C4-2B (cell line): ENCODE data around the gene CAMK1D.
"Not testable (repeated sequence)": the region's sequence is repeated elsewhere in the genome, so short reads cannot be mapped to it uniquely, and the experiment has no call there.

ENCODE experiments used
- H3K27ac ChIP-seq: fragments of 450-650 bp; 2 replicates; pipeline ENCODE4 v1.5.1; 2017
- ZFX ChIP-seq: fragments of 450-650 bp; IDR thresholded peaks from 2 replicates; pipeline ENCODE4 v1.6.1; 2017
- TF ChIP-seq, protein P1 (sequence below): fragments of 450-650 bp; conservative IDR thresholded peaks from 2 replicates; pipeline ENCODE4 v1.5.1; 2017; ENCODE audit warnings: mild to moderate bottlenecking

CAMK1D gene

DNA sequence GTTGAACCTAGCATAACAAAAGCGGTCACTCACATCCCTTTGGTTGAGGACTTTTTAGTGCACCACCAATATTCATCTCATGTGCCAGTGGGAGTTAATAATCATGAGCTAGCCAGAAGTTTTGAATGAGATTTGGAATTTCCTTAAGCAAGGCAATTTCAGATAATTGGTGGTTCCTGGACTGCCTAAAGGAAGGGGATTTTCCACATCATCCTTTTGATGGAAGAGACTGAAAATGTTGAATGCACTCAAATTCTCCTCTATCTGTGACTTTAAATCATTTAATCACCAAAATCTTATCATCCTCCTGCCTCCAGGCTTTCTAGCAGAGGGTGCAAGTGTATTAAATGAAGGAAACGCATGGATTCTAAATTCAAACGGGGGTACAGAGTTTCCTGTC, 391.5 kb downstream of the CAMK1D start:
- H3K27ac ChIP-seq: no peak overlapping the region

DNA sequence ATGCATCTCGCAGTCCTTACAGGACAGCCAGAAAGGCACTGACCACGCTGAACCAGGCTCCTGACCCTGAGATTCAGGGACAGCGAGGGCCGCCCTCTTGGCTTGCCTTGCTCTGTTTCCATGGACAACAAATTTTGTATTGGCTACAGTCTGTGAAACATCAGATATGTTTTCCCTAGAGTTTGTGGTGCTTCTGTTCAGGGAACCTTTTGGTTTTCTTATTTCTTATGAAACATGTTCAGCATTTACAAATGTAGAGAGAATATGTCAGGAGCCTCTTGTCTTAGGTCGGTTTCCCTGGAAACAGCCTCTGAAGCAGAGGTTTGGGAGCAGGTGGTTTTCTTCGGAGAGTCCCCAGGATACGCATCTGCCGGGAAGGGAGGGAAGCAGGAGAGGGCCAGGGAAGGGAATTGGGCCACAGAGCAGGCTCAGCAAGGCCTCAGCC, 392.0 kb downstream of the CAMK1D start:
- no peak overlapping the region for H3K27ac ChIP-seq
- TF ChIP-seq, protein P1, sequence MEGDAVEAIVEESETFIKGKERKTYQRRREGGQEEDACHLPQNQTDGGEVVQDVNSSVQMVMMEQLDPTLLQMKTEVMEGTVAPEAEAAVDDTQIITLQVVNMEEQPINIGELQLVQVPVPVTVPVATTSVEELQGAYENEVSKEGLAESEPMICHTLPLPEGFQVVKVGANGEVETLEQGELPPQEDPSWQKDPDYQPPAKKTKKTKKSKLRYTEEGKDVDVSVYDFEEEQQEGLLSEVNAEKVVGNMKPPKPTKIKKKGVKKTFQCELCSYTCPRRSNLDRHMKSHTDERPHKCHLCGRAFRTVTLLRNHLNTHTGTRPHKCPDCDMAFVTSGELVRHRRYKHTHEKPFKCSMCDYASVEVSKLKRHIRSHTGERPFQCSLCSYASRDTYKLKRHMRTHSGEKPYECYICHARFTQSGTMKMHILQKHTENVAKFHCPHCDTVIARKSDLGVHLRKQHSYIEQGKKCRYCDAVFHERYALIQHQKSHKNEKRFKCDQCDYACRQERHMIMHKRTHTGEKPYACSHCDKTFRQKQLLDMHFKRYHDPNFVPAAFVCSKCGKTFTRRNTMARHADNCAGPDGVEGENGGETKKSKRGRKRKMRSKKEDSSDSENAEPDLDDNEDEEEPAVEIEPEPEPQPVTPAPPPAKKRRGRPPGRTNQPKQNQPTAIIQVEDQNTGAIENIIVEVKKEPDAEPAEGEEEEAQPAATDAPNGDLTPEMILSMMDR: no peak
- TF ChIP-seq ZFX: no peak

More for the DNA sequence above, 391.5 kb downstream of the CAMK1D start:
- TF ChIP-seq, protein P1: no peak
- no peak for TF ChIP-seq ZFX

DNA sequence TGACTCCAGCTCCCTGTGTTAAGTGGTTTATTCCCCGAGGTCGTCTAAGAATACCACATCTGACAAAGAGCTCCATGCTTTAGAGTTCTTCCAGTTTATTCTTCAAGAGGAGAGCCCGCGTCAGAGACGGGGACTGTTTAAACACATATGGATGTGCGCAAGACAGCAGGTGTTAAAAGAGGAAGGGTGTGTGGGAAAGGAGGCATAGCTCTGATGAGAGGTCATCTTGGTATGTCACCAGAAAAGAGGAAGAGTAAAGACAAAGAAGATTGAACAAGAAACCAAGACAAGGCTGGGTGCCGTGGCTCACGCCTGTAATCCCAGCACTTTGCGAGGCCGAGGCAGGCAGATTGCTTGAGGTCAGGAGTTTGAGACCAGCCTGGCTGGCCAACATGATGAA, 393.4 kb downstream of the CAMK1D start:
- no peak overlapping the region for H3K27ac ChIP-seq
- TF ChIP-seq, protein P1: no peak
- no peak for TF ChIP-seq ZFX

DNA sequence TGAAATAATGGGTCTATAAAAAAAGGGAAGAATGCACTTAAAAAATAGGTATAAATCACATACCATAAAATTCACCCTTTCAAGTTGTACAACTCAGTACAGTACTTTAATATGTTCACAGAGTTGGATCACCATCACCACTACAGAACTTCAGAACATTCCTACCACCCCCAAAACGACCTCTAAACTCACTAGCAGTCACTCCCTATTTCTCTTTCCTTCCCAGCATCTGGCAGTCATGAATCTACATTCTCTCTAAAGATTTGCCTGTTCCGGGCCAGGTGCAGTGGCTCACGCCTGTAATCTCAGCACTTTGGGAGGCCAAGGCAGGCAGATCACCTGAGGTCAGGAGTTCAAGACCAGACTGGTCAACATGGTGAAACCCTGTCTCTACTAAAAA, 394.1 kb downstream of the CAMK1D start:
- not testable (repeated sequence) for H3K27ac ChIP-seq

DNA sequence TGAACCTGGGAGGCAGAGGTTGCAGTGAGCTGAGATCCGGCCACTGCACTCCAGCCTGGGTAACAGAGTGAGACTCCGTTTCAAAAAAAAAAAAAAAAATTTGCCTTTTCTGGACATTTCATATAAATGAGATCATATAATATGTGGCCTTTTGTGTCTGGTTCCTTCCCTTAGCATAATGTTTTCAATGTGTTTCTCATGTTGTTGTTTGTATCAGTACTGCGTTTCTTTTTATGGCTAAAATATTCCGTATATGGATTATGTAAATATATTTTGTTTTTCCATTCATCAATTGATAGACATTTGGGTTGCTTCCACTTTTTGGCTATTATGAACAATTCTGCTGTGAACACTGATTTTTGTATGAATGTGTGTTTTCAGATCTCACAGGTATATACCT, 394.6 kb downstream of the CAMK1D start:
- TF ChIP-seq, protein P1: no peak
- TF ChIP-seq ZFX: no peak

DNA sequence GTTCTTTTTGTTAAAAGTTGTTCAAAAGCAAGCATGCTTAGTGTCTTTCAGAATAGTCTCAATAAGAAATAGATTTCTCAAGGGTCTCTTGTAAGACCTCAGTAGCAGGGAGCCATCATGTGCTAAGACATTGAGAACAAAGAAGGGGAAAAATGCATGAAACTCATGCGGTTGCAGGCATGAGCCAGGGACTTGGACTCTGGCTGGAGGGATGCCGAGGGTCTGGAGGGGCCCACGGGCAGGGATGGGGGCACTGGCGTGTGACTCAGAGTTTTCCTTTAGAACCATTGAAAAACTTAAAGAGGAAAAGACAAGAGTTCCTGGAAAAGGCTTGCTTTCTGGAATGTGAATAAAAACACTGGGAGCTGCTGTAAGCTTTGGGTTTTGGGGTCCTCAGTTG, 398.8 kb downstream of the CAMK1D start:
- no peak for TF ChIP-seq ZFX
- TF ChIP-seq, protein P1: no peak

More for the DNA sequence above, 394.6 kb downstream of the CAMK1D start:
- H3K27ac ChIP-seq: no peak overlapping the region

DNA sequence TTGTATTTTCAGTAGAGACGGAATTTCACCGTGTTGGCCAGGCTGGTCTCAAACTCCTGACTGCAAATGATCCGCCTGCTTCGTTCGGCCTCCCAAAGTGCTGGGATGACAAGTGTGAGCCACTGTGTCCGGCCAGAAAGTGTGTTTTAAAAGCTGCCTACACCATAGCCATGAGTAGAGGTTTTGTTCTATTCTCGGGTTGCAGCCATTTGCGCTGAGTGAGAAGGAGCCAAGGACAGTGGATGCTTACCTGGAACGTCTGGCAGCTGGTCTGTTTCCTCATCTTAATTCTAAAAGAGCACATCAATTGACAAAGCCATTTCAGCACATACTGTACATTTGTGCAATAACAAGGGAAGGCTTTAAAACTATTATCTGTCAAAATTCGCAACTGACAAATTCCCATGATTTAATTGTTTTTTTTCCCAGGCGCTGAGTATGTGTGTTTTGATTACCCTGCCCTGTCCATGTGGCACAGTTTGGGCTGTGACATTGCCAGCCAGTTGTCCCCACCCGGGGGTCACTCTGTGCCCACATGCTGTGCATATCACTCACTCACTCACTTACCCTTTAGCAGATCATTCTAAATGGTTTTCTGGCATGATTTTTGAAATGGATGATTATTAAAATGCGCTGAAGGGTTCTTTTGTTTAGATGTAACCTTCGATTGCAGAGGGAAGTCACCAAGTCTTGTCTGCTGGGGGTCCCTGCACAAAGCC, 400.6 kb downstream of the CAMK1D start:
- no peak overlapping the region for H3K27ac ChIP-seq
- TF ChIP-seq, protein P1: no peak
- no peak for TF ChIP-seq ZFX

More for the DNA sequence above, 398.8 kb downstream of the CAMK1D start:
- H3K27ac ChIP-seq: no peak overlapping the region

DNA sequence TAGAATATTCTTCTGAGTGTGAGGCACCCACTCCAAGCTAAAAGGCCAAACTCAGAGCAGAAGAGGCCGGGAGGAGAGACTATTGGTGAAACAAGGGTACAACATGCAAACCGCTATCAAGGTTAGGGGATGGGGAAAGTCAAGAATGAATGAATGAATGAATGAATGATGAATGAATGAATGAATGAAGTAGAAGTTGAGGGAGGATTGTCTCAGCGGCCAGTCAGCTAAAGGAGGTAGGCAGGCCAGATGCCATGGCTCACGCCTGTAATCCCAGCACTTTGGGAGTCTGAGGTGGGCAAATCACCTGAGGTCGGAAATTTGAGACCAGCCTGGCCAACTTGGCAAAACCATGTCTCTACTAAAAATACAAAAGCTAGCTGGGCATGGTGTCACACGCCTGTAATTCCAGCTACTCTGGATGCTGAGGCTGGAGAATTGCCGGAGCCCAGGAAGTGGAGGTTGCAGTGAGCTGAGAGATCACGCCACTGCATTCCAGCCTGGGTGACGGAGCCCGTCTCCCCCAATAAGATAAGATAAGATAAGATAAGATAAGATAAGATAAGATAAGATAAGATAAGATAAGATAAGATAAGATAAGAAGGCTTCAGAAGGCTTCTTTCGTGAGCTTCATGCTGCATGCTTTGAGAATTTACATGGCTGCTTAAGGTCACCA, 401.3 kb downstream of the CAMK1D start:
- no peak overlapping the region for H3K27ac ChIP-seq
- no peak for TF ChIP-seq ZFX
- TF ChIP-seq, protein P1: no peak
